ENCODE data around the gene CLP1.

The CLP1 gene

GRCh38 chr11:57643802-57644201, 13.8 kb upstream of the CLP1 start:
- no peak overlapping the region for H3K4me3 ChIP-seq (ENCODE audit: low read depth, low read length)
- TF ChIP-seq, protein P1, sequence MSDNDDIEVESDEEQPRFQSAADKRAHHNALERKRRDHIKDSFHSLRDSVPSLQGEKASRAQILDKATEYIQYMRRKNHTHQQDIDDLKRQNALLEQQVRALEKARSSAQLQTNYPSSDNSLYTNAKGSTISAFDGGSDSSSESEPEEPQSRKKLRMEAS (IDR thresholded peaks at IDR 0.05; ENCODE audit: low read depth, low read length), result no peak
- TF ChIP-seq, protein P2, sequence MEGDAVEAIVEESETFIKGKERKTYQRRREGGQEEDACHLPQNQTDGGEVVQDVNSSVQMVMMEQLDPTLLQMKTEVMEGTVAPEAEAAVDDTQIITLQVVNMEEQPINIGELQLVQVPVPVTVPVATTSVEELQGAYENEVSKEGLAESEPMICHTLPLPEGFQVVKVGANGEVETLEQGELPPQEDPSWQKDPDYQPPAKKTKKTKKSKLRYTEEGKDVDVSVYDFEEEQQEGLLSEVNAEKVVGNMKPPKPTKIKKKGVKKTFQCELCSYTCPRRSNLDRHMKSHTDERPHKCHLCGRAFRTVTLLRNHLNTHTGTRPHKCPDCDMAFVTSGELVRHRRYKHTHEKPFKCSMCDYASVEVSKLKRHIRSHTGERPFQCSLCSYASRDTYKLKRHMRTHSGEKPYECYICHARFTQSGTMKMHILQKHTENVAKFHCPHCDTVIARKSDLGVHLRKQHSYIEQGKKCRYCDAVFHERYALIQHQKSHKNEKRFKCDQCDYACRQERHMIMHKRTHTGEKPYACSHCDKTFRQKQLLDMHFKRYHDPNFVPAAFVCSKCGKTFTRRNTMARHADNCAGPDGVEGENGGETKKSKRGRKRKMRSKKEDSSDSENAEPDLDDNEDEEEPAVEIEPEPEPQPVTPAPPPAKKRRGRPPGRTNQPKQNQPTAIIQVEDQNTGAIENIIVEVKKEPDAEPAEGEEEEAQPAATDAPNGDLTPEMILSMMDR (IDR thresholded peaks at IDR 0.05; ENCODE audit: low read depth, low read length), result no peak
- TF ChIP-seq MYC (IDR thresholded peaks at IDR 0.05; ENCODE audit: low read depth, low read length), result no peak
- no peak for TF ChIP-seq POLR2A (IDR thresholded peaks at IDR 0.05; ENCODE audit: extremely low read depth, insufficient read length)

DNA sequence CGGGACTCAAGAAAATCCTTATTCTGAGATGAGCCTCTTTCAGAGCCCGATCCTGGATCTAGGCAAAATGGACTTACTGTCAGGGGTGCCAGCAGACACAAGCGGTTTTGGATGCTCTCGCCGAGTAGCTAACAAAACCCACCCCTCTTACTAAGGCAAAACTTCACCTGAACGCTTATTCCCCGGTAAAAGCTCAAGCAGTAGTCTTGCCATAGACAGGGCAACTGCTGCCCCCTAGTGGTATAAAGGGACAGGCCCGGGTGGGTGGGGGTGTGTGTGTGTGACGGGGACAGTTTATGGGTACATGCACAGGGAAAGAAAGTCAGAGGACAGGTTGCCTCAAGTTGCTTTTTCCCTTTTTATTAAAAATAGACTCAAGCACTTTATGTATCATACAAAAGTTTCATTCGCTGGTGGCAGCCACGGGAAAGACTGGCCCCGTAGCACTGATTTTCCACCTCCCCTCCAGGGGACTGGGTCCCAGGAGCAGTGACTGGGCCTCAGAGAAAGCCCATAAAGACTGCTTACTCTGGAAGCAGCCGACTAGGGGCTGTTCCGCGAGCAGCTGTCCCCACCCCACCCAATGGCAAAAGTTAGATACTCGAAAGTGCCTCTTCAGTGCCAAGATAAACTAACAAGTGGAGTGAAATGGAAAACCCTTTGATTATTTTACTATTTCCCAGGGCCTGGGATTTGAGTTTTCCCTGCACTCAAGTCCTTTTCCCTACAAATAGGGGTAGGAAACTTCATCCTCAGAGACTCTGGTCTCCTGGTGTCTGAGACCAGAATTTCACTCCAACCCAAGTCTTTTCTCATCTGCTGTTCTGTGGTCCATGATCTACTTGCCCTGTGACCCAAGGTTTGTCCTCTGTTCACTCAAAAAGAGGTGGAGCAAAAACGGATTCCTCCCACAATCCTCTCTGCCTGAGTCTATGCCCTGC, 12.5 kb upstream of the CLP1 start:
- H3K4me3 ChIP-seq (ENCODE audit: low read depth, low read length), result no peak overlapping the region
- TF ChIP-seq, protein P2 (IDR thresholded peaks at IDR 0.05; ENCODE audit: low read depth, low read length), result peak; percentile 91
- no peak for TF ChIP-seq MYC (IDR thresholded peaks at IDR 0.05; ENCODE audit: low read depth, low read length)
- DNase-seq (ENCODE audit: low read depth), result peak; percentile 85

More at GRCh38 chr11:57643802-57644201, 13.8 kb upstream of the CLP1 start:
- DNase-seq (ENCODE audit: low read depth), result no peak

DNA sequence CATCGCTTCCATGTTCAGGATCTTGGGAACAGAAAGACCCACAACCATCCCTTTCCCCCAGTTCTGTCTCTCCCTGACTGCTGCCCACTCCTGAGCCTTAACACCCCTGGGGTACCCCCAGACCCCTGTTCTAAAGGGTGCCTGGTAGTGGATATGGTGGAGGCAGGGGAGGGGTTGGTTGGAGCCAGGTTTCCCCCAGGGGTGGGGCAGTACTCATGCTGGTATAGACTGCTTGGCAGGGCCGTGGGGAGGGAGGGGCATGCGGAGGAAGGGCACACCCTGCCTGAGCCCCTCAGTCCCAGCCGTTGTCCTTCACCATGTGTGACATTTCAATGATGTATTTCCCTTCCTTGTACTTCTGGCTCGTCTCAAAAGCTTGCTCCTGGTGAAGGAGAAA, 11.9 kb upstream of the CLP1 start:
- no peak overlapping the region for H3K4me3 ChIP-seq (ENCODE audit: low read depth, low read length)
- no peak for DNase-seq (ENCODE audit: low read depth)
- TF ChIP-seq, protein P1 (IDR thresholded peaks at IDR 0.05; ENCODE audit: low read depth, low read length), result no peak
- TF ChIP-seq MYC (IDR thresholded peaks at IDR 0.05; ENCODE audit: low read depth, low read length) (no peak), POLR2A (IDR thresholded peaks at IDR 0.05; ENCODE audit: extremely low read depth, insufficient read length) (no peak)
- TF ChIP-seq, protein P2 (IDR thresholded peaks at IDR 0.05; ENCODE audit: low read depth, low read length), result no peak

DNA sequence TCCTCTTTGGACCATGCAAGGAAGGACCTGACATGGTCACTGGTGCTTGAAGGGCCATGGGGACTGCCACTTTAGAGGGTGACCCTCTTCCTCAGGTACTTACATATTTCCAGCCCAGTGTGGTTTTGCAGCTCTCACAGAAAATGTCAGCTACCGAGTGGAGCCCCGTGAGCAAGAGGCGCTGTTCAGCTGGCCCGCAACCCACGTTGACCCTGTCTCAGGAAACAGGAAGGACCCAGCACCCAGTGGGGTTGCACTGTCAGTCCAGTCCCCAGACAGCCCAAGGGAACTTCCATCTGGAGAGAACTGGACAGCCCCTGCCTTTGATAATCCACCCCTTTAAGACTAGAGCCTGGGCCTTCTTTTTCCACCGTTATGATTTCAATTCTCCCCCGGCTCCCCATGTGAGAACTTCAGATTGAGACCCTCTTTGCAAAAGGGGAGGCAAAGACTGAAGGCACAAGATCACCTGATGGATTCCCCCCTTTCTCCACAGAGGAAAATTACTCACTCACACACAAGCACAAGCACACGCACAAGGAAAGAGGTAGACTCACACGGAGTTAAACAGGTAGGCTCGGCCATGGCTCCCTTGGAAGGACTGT, 11.3 kb upstream of the CLP1 start:
- DNase-seq (ENCODE audit: low read depth), result peak; percentile 32
- TF ChIP-seq MYC (IDR thresholded peaks at IDR 0.05; ENCODE audit: low read depth, low read length) (no peak), POLR2A (IDR thresholded peaks at IDR 0.05; ENCODE audit: extremely low read depth, insufficient read length) (no peak)
- TF ChIP-seq, protein P1 (IDR thresholded peaks at IDR 0.05; ENCODE audit: low read depth, low read length), result no peak
- TF ChIP-seq, protein P2 (IDR thresholded peaks at IDR 0.05; ENCODE audit: low read depth, low read length), result no peak
- no peak overlapping the region for H3K4me3 ChIP-seq (ENCODE audit: low read depth, low read length)

GRCh38 chr11:57646799-57647303, 10.7 kb upstream of the CLP1 start:
- no peak overlapping the region for H3K4me3 ChIP-seq (ENCODE audit: low read depth, low read length)
- TF ChIP-seq, protein P2 (IDR thresholded peaks at IDR 0.05; ENCODE audit: low read depth, low read length), result no peak
- TF ChIP-seq, protein P1 (IDR thresholded peaks at IDR 0.05; ENCODE audit: low read depth, low read length), result no peak
- no peak for TF ChIP-seq MYC (IDR thresholded peaks at IDR 0.05; ENCODE audit: low read depth, low read length)
- no peak for TF ChIP-seq POLR2A (IDR thresholded peaks at IDR 0.05; ENCODE audit: extremely low read depth, insufficient read length)
- no peak for DNase-seq (ENCODE audit: low read depth)

All from NB4 (cell line).